ENCODE results near the gene PTCD1. TPM values are rescaled to one million over a fixed set of nuclear protein-coding genes. Genes with fewer than 3 reads are reported as not detected.

Gene PTCD1
- total RNA-seq, 1 experiment from 2014 or later = 11.8 TPM

DNA sequence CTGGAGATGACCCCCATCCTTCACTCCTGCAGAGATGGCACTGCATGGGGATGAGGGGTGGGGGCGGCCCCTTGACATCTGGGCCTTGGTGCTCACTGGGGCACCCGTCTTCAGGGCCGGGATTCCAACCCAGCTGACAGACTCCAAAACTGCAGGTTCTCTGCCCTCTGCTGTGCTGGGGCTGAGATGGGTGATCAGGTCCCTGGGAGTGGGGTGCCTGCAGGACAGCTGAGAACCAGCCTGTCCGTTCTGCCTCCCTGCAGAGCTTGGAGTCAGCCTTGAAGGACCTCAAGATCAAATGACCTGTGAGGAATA lies 44.5 kb downstream of the PTCD1 start:
- BruUV-seq (replicated peaks) = no TSS peak
- POLR2A ChIA-PET (ENCODE audit: low non-redundant PET) = no interaction called here

GRCh38 chr7:99393355-99394187 lies 45.0 kb downstream of the PTCD1 start:
- H3K36me3 ChIP-seq (ENCODE audit: insufficient read depth, low read length, poor library complexity, severe bottlenecking) = peaks cover 33% of the 10 kb centered on the region
- peak; percentile 51 for DNase-seq (ENCODE audit: low spot score)
- intact Hi-C loops (cut with micrococcal nuclease; ENCODE audit: unreplicated experiment) = no loop called here
- H3K27me3 ChIP-seq (replicated peaks; ENCODE audit: insufficient read depth, low read depth, low read length, poor library complexity) = no peaks in the 10 kb centered on the region
- H3K9me3 ChIP-seq (ENCODE audit: low read depth, low read length, poor library complexity, severe bottlenecking) = no peaks in the 10 kb centered on the region
- H3K4me1 ChIP-seq (ENCODE audit: insufficient read depth, low read length, poor library complexity, severe bottlenecking) = peaks cover 4% of the 10 kb centered on the region
- TF ChIP-seq EZH2 (IDR thresholded peaks at IDR 0.05; ENCODE audit: borderline replicate concordance, low read depth, low read length, poor library complexity, severe bottlenecking) = no peak
- TF ChIP-seq, protein P1, sequence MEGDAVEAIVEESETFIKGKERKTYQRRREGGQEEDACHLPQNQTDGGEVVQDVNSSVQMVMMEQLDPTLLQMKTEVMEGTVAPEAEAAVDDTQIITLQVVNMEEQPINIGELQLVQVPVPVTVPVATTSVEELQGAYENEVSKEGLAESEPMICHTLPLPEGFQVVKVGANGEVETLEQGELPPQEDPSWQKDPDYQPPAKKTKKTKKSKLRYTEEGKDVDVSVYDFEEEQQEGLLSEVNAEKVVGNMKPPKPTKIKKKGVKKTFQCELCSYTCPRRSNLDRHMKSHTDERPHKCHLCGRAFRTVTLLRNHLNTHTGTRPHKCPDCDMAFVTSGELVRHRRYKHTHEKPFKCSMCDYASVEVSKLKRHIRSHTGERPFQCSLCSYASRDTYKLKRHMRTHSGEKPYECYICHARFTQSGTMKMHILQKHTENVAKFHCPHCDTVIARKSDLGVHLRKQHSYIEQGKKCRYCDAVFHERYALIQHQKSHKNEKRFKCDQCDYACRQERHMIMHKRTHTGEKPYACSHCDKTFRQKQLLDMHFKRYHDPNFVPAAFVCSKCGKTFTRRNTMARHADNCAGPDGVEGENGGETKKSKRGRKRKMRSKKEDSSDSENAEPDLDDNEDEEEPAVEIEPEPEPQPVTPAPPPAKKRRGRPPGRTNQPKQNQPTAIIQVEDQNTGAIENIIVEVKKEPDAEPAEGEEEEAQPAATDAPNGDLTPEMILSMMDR (conservative IDR thresholded peaks at IDR 0.05; ENCODE audit: low read depth, low read length) = no peak
- ChIA-PET CTCF (no interaction called here), POLR2A (ENCODE audit: low non-redundant PET) (no interaction called here)
- H3K27ac ChIP-seq (ENCODE audit: low read depth, low read length, poor library complexity, severe bottlenecking) = peak overlapping the region; percentile 56
- no TSS peak for BruUV-seq (replicated peaks)
- H3K4me3 ChIP-seq (ENCODE audit: low read depth, low read length, poor library complexity, severe bottlenecking) = peak overlapping the region; percentile 63

More for the DNA sequence above, 44.5 kb downstream of the PTCD1 start:
- CTCF ChIA-PET = no interaction called here
- intact Hi-C loops (cut with micrococcal nuclease; ENCODE audit: unreplicated experiment) = no loop called here
- no peak overlapping the region for H3K27ac ChIP-seq (ENCODE audit: low read depth, low read length, poor library complexity, severe bottlenecking)
- H3K4me3 ChIP-seq (ENCODE audit: low read depth, low read length, poor library complexity, severe bottlenecking) = no peak overlapping the region
- TF ChIP-seq EZH2 (IDR thresholded peaks at IDR 0.05; ENCODE audit: borderline replicate concordance, low read depth, low read length, poor library complexity, severe bottlenecking) = no peak
- TF ChIP-seq, protein P1 (conservative IDR thresholded peaks at IDR 0.05; ENCODE audit: low read depth, low read length) = no peak
- H3K4me1 ChIP-seq (ENCODE audit: insufficient read depth, low read length, poor library complexity, severe bottlenecking) = peaks cover 4% of the 10 kb centered on the region
- no peak for DNase-seq (ENCODE audit: low spot score)
- H3K27me3 ChIP-seq (replicated peaks; ENCODE audit: insufficient read depth, low read depth, low read length, poor library complexity) = no peaks in the 10 kb centered on the region
- H3K36me3 ChIP-seq (ENCODE audit: insufficient read depth, low read length, poor library complexity, severe bottlenecking) = peaks cover 33% of the 10 kb centered on the region
- H3K9me3 ChIP-seq (ENCODE audit: low read depth, low read length, poor library complexity, severe bottlenecking) = no peaks in the 10 kb centered on the region

GRCh38 chr7:99392659-99393354 lies 45.8 kb downstream of the PTCD1 start:
- intact Hi-C loops (cut with micrococcal nuclease; ENCODE audit: unreplicated experiment) = no loop called here
- BruUV-seq (replicated peaks) = no TSS peak
- POLR2A ChIA-PET (ENCODE audit: low non-redundant PET) = no interaction called here
- peaks cover 27% of the 10 kb centered on the region for H3K36me3 ChIP-seq (ENCODE audit: insufficient read depth, low read length, poor library complexity, severe bottlenecking)
- TF ChIP-seq, protein P1 (conservative IDR thresholded peaks at IDR 0.05; ENCODE audit: low read depth, low read length) = no peak
- TF ChIP-seq EZH2 (IDR thresholded peaks at IDR 0.05; ENCODE audit: borderline replicate concordance, low read depth, low read length, poor library complexity, severe bottlenecking) = no peak
- peaks cover 4% of the 10 kb centered on the region for H3K4me1 ChIP-seq (ENCODE audit: insufficient read depth, low read length, poor library complexity, severe bottlenecking)
- peak; percentile 71 for DNase-seq (ENCODE audit: low spot score)
- H3K27ac ChIP-seq (ENCODE audit: low read depth, low read length, poor library complexity, severe bottlenecking) = peak overlapping the region; percentile 56
- CTCF ChIA-PET = no interaction called here
- peak overlapping the region; percentile 63 for H3K4me3 ChIP-seq (ENCODE audit: low read depth, low read length, poor library complexity, severe bottlenecking)
- no peaks in the 10 kb centered on the region for H3K9me3 ChIP-seq (ENCODE audit: low read depth, low read length, poor library complexity, severe bottlenecking)
- H3K27me3 ChIP-seq (replicated peaks; ENCODE audit: insufficient read depth, low read depth, low read length, poor library complexity) = no peaks in the 10 kb centered on the region

All from A673 (cell line).